Fibroblast of lung (primary cell): Measurements from ENCODE around the gene PKP1. TPM values are rescaled to one million over a fixed set of nuclear protein-coding genes. Genes with fewer than 3 reads are reported as not detected.

Source experiments
- DNase-seq, 2 donors: peaks; one replicate each; pipeline versions ENCODE4 v3.0.0 to v3.0.0-alpha.2; 2010; ENCODE audit warnings: low read depth in 2 of 2
- H2AFZ ChIP-seq: 2 replicates; pipeline ENCODE4 v1.5.1; 2012; ENCODE audit warnings: low read length, control low read depth, inconsistent platforms
- H3K27ac ChIP-seq: 2 replicates; pipeline ENCODE4 v1.5.1; 2011; ENCODE audit warnings: low read length, control low read depth; ENCODE audit not compliant: insufficient read depth
- H3K27me3 ChIP-seq: 2 replicates; pipeline ENCODE4 v1.5.1; 2011; ENCODE audit warnings: mild to moderate bottlenecking, low read length; ENCODE audit not compliant: control insufficient read depth, insufficient read depth
- H3K36me3 ChIP-seq: 2 replicates; pipeline ENCODE4 v1.5.1; 2011; ENCODE audit warnings: low read length; ENCODE audit not compliant: control insufficient read depth, insufficient read depth
- H3K4me1 ChIP-seq: 2 replicates; pipeline ENCODE4 v1.5.1; 2011; ENCODE audit warnings: low read length; ENCODE audit not compliant: control insufficient read depth, insufficient read depth; ENCODE audit errors: extremely low read depth
- H3K4me2 ChIP-seq: 2 replicates; pipeline ENCODE4 v1.5.1; 2011; ENCODE audit warnings: low read length, control low read depth; ENCODE audit not compliant: insufficient read depth; ENCODE audit errors: extremely low read depth
- H3K4me3 ChIP-seq, 4 experiments: fragments of 200-600 bp in 1 of 4; sonication (generic) in 1 of 4; replicated peaks in 1 of 4; 2 replicates each; pipeline ENCODE4 v1.5.1; 2011 to 2016; ENCODE audit warnings: low read length in 4 of 4, low read depth in 3 of 4, mild to moderate bottlenecking in 3 of 4, control low read depth in 2 of 4, inconsistent platforms in 1 of 4, mixed read lengths in 1 of 4; ENCODE audit not compliant: insufficient read depth in 1 of 4; ENCODE audit errors: control extremely low read depth in 1 of 4
- H3K79me2 ChIP-seq: 2 replicates; pipeline ENCODE4 v1.5.1; 2012; ENCODE audit warnings: mild to moderate bottlenecking, low read length, inconsistent platforms; ENCODE audit not compliant: control insufficient read depth, insufficient read depth
- H3K9ac ChIP-seq: 2 replicates; pipeline ENCODE4 v1.5.1; 2011; ENCODE audit warnings: mild to moderate bottlenecking, low read length, control low read depth; ENCODE audit not compliant: insufficient read depth
- H3K9me3 ChIP-seq: 2 replicates; pipeline ENCODE4 v1.5.1; 2012; ENCODE audit warnings: low read depth, low read length; ENCODE audit not compliant: control insufficient read depth, insufficient read depth
- H4K20me1 ChIP-seq: 2 replicates; pipeline ENCODE4 v1.5.1; 2011; ENCODE audit warnings: low read length; ENCODE audit not compliant: control insufficient read depth, insufficient read depth; ENCODE audit errors: extremely low read depth
- EZH2 ChIP-seq: IDR thresholded peaks from 2 replicates; pipeline ENCODE4 v1.5.1; 2012; ENCODE audit warnings: low read length, control low read depth, mild to moderate bottlenecking; ENCODE audit errors: missing control alignments
- polyA plus RNA-seq, 2 donors: library from polyadenylated mRNA; depleted of rRNA in 1 of 2; stranded (reverse) in 1 of 2; unstranded in 1 of 2; fragments of >200 nt; gene quantifications; 2 replicates each; pipeline ENCODE4 v1.2.1, GENCODE V29; 2011 to 2012; ENCODE audit warnings: missing spikeins in 1 of 2
- total RNA-seq: library from RNA; depleted of rRNA; stranded (reverse); fragments of >200 nt; gene quantifications from 2 replicates; pipeline ENCODE4 v1.2.1, GENCODE V29; 2014
- TF ChIP-seq, protein P1 (sequence below), 2 donors: IDR thresholded peaks in 1 of 2; conservative IDR thresholded peaks in 1 of 2; 1 replicate in 1 of 2; 2 replicates in 1 of 2; pipeline ENCODE4 v1.5.1; 2011 to 2012; ENCODE audit warnings: low read length in 2 of 2, control low read depth in 1 of 2, inconsistent platforms in 1 of 2, low read depth in 1 of 2, mild to moderate bottlenecking in 1 of 2

Gene PKP1
- total and polyA plus RNA-seq, 2 donors (not counting 1 experiment from before 2014, with no cell fraction given) = under 0.01 to 0.08 TPM

DNA sequence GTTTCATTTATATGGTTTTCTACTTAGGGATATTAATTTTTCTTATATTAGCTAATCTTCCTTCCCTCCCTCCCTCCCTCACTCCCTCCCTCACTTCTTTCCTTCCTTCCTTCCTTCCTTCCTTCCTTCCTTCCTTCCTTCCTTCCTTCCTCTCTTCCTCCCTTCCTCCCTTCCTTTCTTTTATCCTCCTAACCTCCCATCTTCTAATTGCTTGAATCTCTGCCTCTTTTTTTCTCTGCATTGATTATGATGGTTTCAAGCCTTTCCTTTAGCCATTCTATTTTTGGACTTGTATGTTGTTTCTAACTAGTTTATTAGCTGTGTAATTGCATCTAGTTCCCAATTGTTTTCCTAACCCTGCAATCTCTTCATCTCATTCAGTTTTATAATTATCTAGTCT lies 17.0 kb upstream of the PKP1 start:
- no peaks in the 10 kb centered on the region for H3K79me2 ChIP-seq
- TF ChIP-seq EZH2 = no peak
- TF ChIP-seq, protein P1, sequence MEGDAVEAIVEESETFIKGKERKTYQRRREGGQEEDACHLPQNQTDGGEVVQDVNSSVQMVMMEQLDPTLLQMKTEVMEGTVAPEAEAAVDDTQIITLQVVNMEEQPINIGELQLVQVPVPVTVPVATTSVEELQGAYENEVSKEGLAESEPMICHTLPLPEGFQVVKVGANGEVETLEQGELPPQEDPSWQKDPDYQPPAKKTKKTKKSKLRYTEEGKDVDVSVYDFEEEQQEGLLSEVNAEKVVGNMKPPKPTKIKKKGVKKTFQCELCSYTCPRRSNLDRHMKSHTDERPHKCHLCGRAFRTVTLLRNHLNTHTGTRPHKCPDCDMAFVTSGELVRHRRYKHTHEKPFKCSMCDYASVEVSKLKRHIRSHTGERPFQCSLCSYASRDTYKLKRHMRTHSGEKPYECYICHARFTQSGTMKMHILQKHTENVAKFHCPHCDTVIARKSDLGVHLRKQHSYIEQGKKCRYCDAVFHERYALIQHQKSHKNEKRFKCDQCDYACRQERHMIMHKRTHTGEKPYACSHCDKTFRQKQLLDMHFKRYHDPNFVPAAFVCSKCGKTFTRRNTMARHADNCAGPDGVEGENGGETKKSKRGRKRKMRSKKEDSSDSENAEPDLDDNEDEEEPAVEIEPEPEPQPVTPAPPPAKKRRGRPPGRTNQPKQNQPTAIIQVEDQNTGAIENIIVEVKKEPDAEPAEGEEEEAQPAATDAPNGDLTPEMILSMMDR (conservative IDR thresholded peaks at IDR 0.05 in 1 of 2, IDR thresholded peaks at IDR 0.05 in 1 of 2; ENCODE audit: low read depth in 1 of 2, low read length in 2 of 2) = no peak
- no peak overlapping the region for H3K4me2 ChIP-seq
- H2AFZ ChIP-seq = no peak overlapping the region
- H3K27me3 ChIP-seq = no peaks in the 10 kb centered on the region
- no peak overlapping the region for H3K27ac ChIP-seq
- no peaks in the 10 kb centered on the region for H4K20me1 ChIP-seq
- H3K9me3 ChIP-seq = no peaks in the 10 kb centered on the region
- DNase-seq = no peak
- no peaks in the 10 kb centered on the region for H3K36me3 ChIP-seq
- H3K9ac ChIP-seq = no peak overlapping the region
- peaks cover 24% of the 10 kb centered on the region for H3K4me1 ChIP-seq
- H3K4me3 ChIP-seq = no peak overlapping the region

DNA sequence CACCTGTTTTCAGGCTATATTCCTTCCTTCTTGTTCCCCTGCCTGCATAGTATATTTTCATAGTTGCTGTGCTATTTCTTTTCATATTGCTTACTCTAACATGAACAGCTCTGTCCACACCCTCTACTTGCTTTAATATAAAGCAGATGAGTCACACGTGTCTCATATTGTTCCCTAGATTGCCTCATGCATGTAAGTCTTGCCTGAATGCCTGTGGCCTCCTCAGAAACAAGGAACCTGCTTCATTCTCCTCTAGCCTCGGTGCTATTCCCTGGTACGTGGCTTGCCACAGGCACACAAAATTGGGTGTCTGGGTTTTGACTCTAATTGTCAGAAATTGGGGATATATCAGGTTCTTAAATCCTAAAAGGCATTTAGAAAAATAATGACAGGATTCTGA lies 16.5 kb upstream of the PKP1 start:
- no peaks in the 10 kb centered on the region for H4K20me1 ChIP-seq
- H3K27ac ChIP-seq = peak overlapping the region; percentile 63
- TF ChIP-seq, protein P1 (conservative IDR thresholded peaks at IDR 0.05 in 1 of 2, IDR thresholded peaks at IDR 0.05 in 1 of 2; ENCODE audit: low read depth in 1 of 2, low read length in 2 of 2) = no peak
- TF ChIP-seq EZH2 = no peak
- H3K79me2 ChIP-seq = no peaks in the 10 kb centered on the region
- no peaks in the 10 kb centered on the region for H3K9me3 ChIP-seq
- H3K4me1 ChIP-seq = peaks cover 24% of the 10 kb centered on the region
- peak; percentile 90 to 94 for DNase-seq
- H3K27me3 ChIP-seq = no peaks in the 10 kb centered on the region
- H3K9ac ChIP-seq = no peak overlapping the region
- H3K36me3 ChIP-seq = no peaks in the 10 kb centered on the region
- H3K4me2 ChIP-seq = peak overlapping the region; percentile 48
- no peak overlapping the region for H2AFZ ChIP-seq
- H3K4me3 ChIP-seq = no peak overlapping the region

DNA sequence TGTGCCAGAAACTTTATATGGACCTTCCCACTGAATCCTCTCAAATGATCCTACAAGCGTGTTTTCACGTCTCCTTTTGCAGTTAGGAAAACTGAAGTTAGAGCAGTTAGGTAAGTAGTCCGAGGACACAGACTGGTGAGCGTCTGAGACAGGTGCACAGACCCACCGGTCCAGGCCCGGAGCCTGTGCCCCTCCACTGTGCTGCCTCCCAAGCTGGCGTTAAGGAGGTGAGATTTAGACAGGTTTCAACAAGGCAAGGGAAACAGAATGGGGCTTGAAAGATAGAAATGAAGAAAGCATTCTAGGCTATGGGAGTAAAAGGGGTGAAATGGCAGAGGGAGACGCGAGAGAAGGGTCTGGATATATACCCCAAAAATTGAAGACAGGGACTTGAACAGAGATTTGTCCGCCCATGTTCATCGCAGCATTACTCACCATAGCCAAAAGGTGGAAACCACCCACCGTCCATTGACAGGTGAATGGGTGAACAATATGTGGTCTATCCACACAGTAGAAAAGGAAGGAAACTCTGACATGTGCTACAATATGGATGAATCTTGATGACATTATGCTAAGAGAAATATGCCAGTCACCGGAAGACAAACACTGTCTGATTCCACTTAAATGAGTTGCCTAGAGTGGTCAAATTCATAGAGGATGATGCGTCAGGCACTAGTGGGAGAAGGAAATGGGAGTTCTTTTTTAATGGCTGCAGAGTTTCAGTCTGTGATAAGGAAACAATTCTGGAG lies 15.7 kb upstream of the PKP1 start:
- H3K27me3 ChIP-seq = no peaks in the 10 kb centered on the region
- peak overlapping the region; percentile 20 for H3K4me2 ChIP-seq
- TF ChIP-seq, protein P1 (conservative IDR thresholded peaks at IDR 0.05 in 1 of 2, IDR thresholded peaks at IDR 0.05 in 1 of 2; ENCODE audit: low read depth in 1 of 2, low read length in 2 of 2) = no peak
- TF ChIP-seq EZH2 = no peak
- no peak overlapping the region for H3K9ac ChIP-seq
- H4K20me1 ChIP-seq = no peaks in the 10 kb centered on the region
- peaks cover 24% of the 10 kb centered on the region for H3K4me1 ChIP-seq
- H3K79me2 ChIP-seq = no peaks in the 10 kb centered on the region
- no peaks in the 10 kb centered on the region for H3K36me3 ChIP-seq
- H3K27ac ChIP-seq = peak overlapping the region; percentile 47
- H2AFZ ChIP-seq = no peak overlapping the region
- peak; percentile 33 to 80 for DNase-seq
- H3K4me3 ChIP-seq = no peak overlapping the region
- no peaks in the 10 kb centered on the region for H3K9me3 ChIP-seq
